ENCODE results near the gene NLGN4Y. TPM values are rescaled to one million over a fixed set of nuclear protein-coding genes. Genes with fewer than 3 reads are reported as not detected.

NLGN4Y gene
- total RNA-seq, 2 donors from 2014 or later: 36.7 TPM; not detected in 1

GRCh38 chrY:14498071-14498470, 26.3 kb upstream of the NLGN4Y start:
- Histone ChIP-seq H3K27me3 (ENCODE audit: control insufficient read depth, insufficient read depth, low read length, poor library complexity, severe bottlenecking) (no peaks in the 10 kb centered on the region), H3K4me1 (ENCODE audit: control insufficient read depth, insufficient read depth, low read length) (no peaks in the 10 kb centered on the region), H3K9me3 (ENCODE audit: control insufficient read depth, low read length) (no peaks in the 10 kb centered on the region), H3K4me3 (ENCODE audit: low read length) (no peak overlapping the region), H3K9ac (ENCODE audit: extremely low read depth, low read length, poor library complexity, severe bottlenecking) (no peak overlapping the region), H3K36me3 (ENCODE audit: control insufficient read depth, insufficient read depth, low read length) (no peaks in the 10 kb centered on the region), H3K27ac (ENCODE audit: low read depth, low read length) (no peak overlapping the region)
- H3K9me3 Mint-ChIP-seq: no peaks in the 10 kb centered on the region
- no peak overlapping the region for H3K27ac Mint-ChIP-seq
- 83 to 92% methylated on average over 1 to 2 of the region's 2 CpGs for WGBS, 2 experiments (ENCODE audit: insufficient coverage in 1 of 2, insufficient read length in 1 of 2)
- no peak overlapping the region for H3K4me3 Mint-ChIP-seq
- TF ChIP-seq CTCF (conservative IDR thresholded peaks at IDR 0.05): no peak
- DNase-seq: no peak
- H3K4me1 Mint-ChIP-seq: no peaks in the 10 kb centered on the region
- no peaks in the 10 kb centered on the region for H3K36me3 Mint-ChIP-seq (ENCODE audit: low read depth)
- no peaks in the 10 kb centered on the region for H3K27me3 Mint-ChIP-seq (ENCODE audit: insufficient read depth)

GRCh38 chrY:14504592-14504991, 19.7 kb upstream of the NLGN4Y start:
- Mint-ChIP-seq H3K4me3 (no peak overlapping the region), H3K27me3 (ENCODE audit: insufficient read depth) (no peaks in the 10 kb centered on the region), H3K27ac (no peak overlapping the region), H3K36me3 (ENCODE audit: low read depth) (no peaks in the 10 kb centered on the region), H3K9me3 (no peaks in the 10 kb centered on the region), H3K4me1 (no peaks in the 10 kb centered on the region)
- no peaks in the 10 kb centered on the region for H3K4me1 ChIP-seq (ENCODE audit: control insufficient read depth, insufficient read depth, low read length)
- H3K27ac ChIP-seq (ENCODE audit: low read depth, low read length): no peak overlapping the region
- no peak for TF ChIP-seq CTCF (conservative IDR thresholded peaks at IDR 0.05)
- no peak for DNase-seq
- no CpG with 5 or more reads among the region's 2 CpGs for WGBS, 2 experiments (ENCODE audit: insufficient coverage in 1 of 2, insufficient read length in 1 of 2)
- no peaks in the 10 kb centered on the region for H3K27me3 ChIP-seq (ENCODE audit: control insufficient read depth, insufficient read depth, low read length, poor library complexity, severe bottlenecking)
- H3K9me3 ChIP-seq (ENCODE audit: control insufficient read depth, low read length): no peaks in the 10 kb centered on the region
- no peak overlapping the region for H3K9ac ChIP-seq (ENCODE audit: extremely low read depth, low read length, poor library complexity, severe bottlenecking)
- H3K36me3 ChIP-seq (ENCODE audit: control insufficient read depth, insufficient read depth, low read length): no peaks in the 10 kb centered on the region
- no peak overlapping the region for H3K4me3 ChIP-seq (ENCODE audit: low read length)

- H3K4me1 Mint-ChIP-seq: no peaks in the 10 kb centered on the region
- no peaks in the 10 kb centered on the region for H3K4me1 ChIP-seq (ENCODE audit: control insufficient read depth, insufficient read depth, low read length)
- DNase-seq: no peak
- H3K9ac ChIP-seq (ENCODE audit: extremely low read depth, low read length, poor library complexity, severe bottlenecking): peak overlapping the region; percentile 15
- no peak overlapping the region for H3K27ac ChIP-seq (ENCODE audit: low read depth, low read length)
- H3K36me3 ChIP-seq (ENCODE audit: control insufficient read depth, insufficient read depth, low read length): no peaks in the 10 kb centered on the region
- H3K4me3 Mint-ChIP-seq: no peak overlapping the region
- H3K27ac Mint-ChIP-seq: no peak overlapping the region
- no peaks in the 10 kb centered on the region for H3K9me3 Mint-ChIP-seq
- H3K9me3 ChIP-seq (ENCODE audit: control insufficient read depth, low read length): no peaks in the 10 kb centered on the region
- no peak for TF ChIP-seq CTCF (conservative IDR thresholded peaks at IDR 0.05)
- 0 to 1% methylated on average over 1 to 12 of the region's 14 CpGs for WGBS, 2 experiments (ENCODE audit: insufficient coverage in 1 of 2, insufficient read length in 1 of 2)
- no peaks in the 10 kb centered on the region for H3K27me3 ChIP-seq (ENCODE audit: control insufficient read depth, insufficient read depth, low read length, poor library complexity, severe bottlenecking)
- no peaks in the 10 kb centered on the region for H3K27me3 Mint-ChIP-seq (ENCODE audit: insufficient read depth)
- peak overlapping the region; percentile 90 for H3K4me3 ChIP-seq (ENCODE audit: low read length)
- no peaks in the 10 kb centered on the region for H3K36me3 Mint-ChIP-seq (ENCODE audit: low read depth)
Observed at GRCh38 chrY:14522379-14522950, 1.9 kb upstream of the NLGN4Y start.

Measured in endodermal cell (in vitro differentiated cells).